ENCODE results near the gene LRRC58.

DNA sequence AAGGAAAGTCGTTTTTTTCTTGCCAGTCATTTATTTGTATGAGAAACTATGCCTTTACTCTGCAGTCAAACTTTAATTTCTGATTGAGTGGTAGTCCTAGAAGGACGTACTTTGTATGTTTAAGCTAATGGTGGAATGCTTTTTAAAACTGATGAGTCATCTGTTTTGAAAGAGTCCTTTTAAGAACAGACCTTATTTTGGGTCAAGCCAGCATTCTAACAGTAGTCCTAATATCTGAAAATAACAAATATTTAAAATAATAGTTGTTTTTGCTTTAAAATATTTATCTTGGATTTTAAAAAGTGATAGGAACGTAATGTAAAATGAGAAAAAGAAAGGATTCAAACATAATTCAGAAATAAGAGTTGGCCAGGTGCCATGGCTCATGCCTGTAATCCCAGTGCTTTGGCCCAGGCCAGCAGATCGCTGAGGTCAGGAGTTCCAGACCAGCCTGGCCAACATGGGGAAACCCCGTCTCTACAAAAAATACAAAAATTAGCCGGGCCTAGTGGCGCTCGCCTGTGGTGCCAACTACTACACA lies 1.3 kb upstream of the LRRC58 start:
- TF ChIP-seq, protein P1, sequence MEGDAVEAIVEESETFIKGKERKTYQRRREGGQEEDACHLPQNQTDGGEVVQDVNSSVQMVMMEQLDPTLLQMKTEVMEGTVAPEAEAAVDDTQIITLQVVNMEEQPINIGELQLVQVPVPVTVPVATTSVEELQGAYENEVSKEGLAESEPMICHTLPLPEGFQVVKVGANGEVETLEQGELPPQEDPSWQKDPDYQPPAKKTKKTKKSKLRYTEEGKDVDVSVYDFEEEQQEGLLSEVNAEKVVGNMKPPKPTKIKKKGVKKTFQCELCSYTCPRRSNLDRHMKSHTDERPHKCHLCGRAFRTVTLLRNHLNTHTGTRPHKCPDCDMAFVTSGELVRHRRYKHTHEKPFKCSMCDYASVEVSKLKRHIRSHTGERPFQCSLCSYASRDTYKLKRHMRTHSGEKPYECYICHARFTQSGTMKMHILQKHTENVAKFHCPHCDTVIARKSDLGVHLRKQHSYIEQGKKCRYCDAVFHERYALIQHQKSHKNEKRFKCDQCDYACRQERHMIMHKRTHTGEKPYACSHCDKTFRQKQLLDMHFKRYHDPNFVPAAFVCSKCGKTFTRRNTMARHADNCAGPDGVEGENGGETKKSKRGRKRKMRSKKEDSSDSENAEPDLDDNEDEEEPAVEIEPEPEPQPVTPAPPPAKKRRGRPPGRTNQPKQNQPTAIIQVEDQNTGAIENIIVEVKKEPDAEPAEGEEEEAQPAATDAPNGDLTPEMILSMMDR (IDR thresholded peaks at IDR 0.05), result no peak
- no peak for TF ChIP-seq POLR2A (IDR thresholded peaks at IDR 0.05; ENCODE audit: low read depth)
- no peak for TF ChIP-seq EP300 (IDR thresholded peaks at IDR 0.05)

Data from esophagus muscularis mucosa (tissue), 4 donors.